ENCODE data around the gene SMG1.
A peak's percentile ranks its signal among the peaks of the same experiment; 100 is the strongest.
"Not testable (repeated sequence)": the region's sequence is repeated elsewhere in the genome, so short reads cannot be mapped to it uniquely, and the experiment has no call there.

SMG1 gene

DNA sequence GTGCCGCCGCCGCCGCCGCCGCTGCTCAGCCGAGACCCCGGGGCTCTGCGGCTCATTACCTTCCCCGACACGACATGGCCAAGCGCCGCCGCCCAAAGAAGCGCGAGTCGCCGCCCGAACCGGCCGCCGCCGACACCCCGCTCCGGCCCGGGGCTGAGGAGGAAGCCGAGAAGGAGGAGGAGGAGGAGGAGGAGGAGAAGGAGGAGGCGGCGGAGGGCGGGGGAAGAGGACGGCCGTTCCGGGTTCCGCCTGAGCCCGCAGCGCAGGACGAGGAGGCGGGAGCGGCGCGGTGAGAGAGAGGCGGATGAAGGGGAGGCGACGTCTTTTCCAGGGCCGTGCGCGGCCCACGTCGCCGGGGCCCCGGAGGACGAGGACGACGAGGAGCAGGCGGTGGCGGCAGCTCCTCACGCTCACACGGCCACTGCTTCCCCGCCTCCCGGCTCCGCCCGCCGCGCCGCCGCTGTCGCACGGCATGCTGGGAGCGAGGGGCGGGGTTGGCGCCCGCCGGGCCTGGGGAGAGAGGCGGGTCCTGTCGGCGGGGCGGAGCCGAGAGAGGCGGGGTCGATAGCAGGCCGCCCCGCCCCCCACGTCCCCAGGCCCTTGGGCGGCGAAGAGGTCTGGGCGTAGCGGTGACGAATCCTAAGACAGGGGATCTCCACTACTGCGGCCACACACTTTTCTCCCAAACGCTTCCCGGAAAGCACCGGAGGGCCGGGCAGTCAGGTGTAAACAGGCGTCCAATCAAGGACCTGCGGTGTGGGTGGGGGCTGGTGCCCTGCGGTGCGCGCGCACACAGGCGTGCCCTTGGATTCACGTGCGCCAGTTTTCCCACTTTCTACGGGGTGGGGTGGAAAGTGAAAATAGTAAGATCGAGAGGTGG is at the start of gene SMG1:
TSS of gene SMG1 (minus strand) at position 423 of the 880 bp plus-strand sequence. CDS start at position 56, 367 bp downstream.
- DNase-seq (ENCODE audit: low read depth in 2 of 2) = peak; percentile 72

DNA sequence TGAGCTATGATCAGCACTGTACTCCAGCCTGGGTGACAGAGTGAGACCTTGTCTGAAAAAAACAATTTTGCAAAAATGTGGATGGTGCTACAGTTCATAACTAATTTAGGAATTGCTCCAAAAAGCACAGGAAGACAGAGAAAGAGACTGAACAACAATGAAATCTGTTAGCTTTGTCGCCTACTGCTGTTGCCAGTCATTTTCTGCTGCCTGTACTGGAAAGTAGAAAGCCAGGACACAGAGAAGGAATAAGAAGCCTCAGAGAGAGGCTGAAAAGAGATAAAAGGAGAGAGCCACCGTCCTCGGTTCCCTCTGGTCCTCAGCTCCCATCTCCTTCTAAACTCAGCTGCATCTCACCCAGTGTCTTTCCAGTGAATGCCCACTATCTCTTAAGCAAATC is 48.9 kb upstream of the SMG1 start:
- no peak for DNase-seq (ENCODE audit: low read depth in 2 of 2)

GRCh38 chr16:18969855-18970240 is 43.6 kb upstream of the SMG1 start:
- DNase-seq (ENCODE audit: low read depth in 2 of 2) = no peak

DNA sequence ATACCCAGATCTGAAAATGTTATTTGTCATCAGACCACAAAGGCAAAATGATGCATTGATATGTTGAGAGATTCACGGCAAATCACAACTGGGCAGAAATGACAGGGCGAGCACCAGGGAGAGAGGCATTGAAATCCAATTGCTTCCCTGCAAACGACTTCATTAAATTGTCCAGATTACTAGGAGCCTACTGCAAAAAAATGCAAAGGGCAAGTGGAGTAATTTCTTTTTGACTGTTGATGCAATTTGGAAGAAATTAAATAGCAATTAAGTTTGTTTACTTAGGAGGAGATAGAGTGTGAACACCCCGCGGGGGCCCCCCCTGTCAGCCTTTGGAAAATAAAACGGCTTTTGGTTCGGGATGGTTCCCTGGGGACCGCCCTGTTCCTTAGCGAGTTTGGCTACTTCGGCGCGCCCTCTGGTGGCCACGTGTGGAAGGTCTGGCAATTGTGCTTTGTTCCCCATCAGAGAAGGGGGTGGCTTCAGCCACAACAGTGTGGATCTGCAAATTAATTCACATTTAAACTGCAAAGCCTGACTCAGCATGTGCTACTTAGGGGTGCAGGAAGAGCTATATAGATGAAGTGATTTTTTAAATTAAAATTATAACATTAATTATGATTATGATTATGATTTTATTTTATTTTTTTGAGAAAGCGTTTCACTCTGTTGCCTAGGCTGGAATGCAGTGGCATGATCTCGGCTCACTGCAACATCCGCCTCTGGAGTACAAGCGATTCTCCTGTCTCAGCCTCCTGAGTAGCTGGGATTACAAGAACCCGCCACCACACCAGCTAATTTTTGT is 43.0 kb upstream of the SMG1 start:
- DNase-seq (ENCODE audit: low read depth in 2 of 2) = peak; percentile 44 to 52

- DNase-seq (ENCODE audit: low read depth in 2 of 2) = no peak
Measured at GRCh38 chr16:18966791-18967190, 40.6 kb upstream of the SMG1 start.

DNA sequence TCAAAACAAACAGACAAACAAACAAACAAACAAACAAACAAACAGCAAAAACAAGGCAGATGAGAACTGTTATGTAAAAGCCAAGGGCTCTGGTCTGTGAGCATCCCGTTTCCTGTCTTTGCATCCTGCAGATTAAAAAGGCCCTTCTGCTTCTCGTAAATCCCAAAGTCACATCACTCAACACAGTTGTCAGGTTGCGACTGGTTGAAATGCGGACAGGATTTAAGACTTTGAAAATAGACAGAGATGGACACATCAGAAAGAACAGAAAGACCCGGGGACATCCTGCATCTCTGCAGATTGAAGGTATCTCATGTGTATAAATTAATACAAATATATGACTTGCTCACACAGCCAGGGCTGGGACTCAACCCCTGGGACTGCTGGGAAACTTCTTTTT is 39.3 kb upstream of the SMG1 start:
- no peak for DNase-seq (ENCODE audit: low read depth in 2 of 2)

DNA sequence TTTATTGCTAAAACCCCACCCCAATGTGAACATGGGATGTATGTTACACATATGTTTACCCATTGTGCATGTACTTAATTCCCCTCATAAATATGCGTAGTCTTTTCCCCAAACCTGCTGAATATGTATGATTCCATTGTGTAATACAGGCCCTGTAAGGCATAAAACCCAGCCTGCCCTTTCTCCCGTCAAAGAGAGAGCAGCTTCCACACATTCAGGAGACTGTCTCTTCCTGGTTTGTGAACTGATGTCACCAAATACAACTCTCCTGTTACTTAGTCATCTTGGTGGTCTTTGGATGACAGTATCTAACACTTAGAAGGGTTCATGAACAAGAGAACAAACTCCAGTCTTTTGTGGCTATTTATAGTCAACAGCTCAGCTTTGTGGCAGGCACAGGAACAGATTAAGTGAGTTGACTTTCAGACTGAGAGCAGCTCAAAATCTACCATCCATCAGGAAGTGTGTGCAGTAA is 32.9 kb upstream of the SMG1 start:
- DNase-seq (ENCODE audit: low read depth in 2 of 2) = no peak

DNA sequence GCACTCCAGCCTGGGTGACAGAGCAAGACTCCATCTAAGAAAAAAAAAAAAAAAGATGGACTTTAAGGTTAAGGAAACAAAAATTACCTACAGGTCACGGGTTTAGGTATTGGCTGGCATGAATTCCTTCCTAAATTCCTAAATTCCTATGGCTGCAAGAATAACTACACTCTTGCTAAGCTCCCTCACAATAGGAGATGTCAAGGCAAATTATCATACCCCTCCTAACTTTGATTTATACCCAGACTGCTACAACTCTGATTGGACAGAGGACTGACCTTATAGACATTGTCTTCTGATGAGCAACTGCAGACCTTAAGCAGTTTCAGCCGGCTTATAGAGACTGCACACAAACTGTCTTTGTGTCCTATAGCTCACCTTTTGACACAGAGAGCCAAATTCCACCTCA is 32.4 kb upstream of the SMG1 start:
- DNase-seq (ENCODE audit: low read depth in 2 of 2) = no peak

GRCh38 chr16:18956658-18957241 is 30.5 kb upstream of the SMG1 start:
- DNase-seq (ENCODE audit: low read depth in 2 of 2) = not testable (repeated sequence)

DNA sequence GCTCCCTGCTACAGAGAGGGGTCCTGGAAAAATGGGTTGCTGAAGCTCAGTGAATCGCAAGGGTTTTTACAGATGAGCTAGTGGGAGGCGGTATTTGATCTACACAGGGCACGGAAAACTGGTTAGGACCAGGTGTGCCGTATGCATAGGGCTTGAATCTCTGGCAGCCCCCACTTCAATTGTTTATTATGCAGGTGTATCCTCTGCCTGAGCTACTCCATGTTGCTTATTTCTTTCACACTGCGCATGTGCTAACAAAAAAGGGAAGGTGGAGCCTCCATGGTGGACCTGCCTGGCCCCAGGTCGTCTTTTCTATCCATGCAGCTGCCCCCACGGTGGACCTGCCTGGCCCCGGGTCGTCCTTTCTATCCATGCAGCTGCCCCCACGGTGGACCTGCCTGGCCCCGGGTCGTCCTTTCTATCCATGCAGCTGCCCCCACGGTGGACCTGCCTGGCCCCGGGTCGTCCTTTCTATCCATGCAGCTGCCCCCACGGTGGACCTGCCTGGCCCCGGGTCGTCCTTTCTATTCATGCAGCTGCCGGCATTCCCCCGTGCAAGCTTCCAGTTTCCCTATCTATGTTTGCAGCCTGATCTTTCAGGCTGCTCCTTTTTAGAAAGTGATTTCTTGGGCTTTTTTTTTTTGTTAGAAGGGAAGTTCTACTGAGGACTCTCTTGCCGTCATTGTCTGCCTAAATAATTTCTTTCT is 29.8 kb upstream of the SMG1 start:
- DNase-seq (ENCODE audit: low read depth in 2 of 2) = not testable (repeated sequence)

DNA sequence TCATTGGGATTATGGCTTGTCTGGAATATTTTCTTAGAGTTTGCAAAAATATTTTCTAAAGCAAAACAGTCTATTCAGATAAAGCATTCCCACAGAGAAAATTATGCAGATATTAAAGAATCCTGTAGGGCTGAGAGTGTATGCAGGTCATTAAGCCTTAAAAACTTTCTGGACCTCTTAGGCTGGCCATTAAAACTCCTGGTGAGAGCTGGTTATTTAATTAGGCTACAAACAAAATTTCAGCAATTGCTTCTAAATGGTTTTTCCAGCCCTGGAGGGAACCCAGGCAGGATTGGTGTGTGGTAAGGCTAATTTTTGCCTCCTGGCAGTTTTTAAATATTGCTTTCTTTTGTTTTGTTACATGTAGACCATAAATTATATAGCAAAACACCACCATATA is 27.3 kb upstream of the SMG1 start:
- DNase-seq (ENCODE audit: low read depth in 2 of 2) = no peak

DNA sequence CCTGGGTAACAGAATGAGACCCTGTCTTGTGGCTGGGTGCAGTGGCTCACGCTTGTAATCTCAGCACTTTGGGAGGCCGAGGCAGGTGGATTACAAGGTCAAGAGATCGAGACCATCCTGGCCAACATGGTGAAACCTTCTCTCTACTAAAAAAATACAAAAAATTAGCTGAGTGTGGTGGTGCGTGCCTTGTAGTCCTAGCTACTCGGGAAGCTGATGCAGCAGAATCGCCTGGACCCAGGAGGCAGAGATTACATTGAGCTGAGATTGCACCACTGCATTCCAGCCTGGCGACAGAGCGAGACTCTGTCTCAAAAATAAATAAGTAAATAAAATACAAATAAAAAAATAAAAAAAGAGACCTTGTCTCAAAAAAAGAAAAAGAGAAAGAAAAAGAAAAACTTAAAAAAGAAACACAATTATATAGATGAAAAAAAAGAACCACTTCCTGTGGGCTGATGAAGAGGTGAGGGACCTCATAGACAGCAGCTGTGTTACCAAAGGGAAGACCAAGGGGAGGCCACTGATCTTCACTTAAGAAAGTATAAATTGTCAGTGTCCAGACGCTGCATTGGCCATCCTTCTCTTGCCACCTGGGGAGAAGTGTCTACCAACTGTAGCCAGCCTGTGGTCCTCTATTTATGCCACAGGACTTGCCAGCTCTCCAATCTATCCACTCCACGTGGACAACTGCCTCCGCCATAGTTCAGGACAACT is 24.4 kb upstream of the SMG1 start:
- DNase-seq (ENCODE audit: low read depth in 2 of 2) = no peak

- DNase-seq (ENCODE audit: low read depth in 2 of 2) = no peak
Measured at GRCh38 chr16:18948372-18949020, 22.3 kb upstream of the SMG1 start.

- DNase-seq (ENCODE audit: low read depth in 2 of 2) = no peak
Measured at GRCh38 chr16:18945233-18945632, 19.0 kb upstream of the SMG1 start.

DNA sequence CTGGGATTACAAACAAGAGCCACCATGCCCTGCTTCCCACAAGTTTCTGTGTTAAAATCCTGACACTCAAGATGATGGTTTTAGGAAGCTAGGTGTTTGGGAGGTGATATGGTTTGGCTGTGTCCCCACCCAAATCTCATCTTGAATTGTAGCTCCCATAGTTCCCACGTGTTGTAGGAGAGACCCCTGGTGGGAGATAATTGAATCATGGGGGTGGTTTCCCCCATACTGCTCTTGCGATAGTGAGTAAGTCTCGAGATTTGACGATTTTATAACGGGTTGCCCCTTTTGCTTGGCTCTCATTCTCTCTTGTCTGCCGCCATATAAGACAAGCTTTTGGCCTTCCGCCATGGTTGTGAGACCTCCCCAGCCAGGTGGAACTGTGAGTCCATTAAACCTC is 17.2 kb upstream of the SMG1 start:
- DNase-seq (ENCODE audit: low read depth in 2 of 2) = no peak

DNA sequence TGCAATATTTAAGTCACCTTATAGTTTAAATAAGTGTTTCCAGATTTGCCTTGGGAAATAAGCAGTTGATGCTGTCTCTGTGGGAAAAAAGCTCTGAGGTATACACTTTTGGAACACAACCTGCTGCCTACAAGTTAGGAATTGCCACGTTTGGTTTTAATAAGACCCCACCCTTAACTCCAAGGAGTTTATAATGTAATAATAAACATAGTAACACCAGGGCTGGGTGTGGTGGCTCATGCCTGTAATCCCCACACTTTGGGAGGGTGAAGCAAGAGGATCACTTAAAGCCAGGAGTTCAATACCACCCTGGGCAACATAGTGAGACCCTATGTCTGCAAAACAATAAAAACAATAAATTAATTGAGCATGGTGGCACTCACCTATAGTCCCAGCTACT is 15.9 kb upstream of the SMG1 start:
- no peak for DNase-seq (ENCODE audit: low read depth in 2 of 2)

DNA sequence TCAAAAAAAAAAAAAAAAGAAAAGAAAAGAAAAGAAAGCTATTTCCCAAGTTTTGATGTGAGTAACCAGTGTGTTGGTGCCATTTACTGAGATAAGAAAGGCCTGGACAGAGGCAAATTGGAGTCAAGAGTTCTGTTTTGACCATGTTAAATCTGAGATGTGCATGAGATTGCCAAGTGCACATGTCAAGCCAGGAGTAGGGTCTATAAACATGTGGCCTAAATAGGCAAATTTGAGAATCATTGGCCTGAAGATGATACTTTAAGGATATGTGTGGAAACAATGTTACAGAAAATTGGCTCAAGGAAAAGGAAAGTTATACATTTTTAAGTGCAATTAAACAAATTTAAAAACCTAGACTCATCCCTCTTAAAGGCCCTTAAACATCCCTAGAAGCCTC is 15.3 kb upstream of the SMG1 start:
- no peak for DNase-seq (ENCODE audit: low read depth in 2 of 2)

- DNase-seq (ENCODE audit: low read depth in 2 of 2) = no peak
Measured at GRCh38 chr16:18938986-18939385, 12.8 kb upstream of the SMG1 start.

- no peak for DNase-seq (ENCODE audit: low read depth in 2 of 2)
Measured at GRCh38 chr16:18937390-18937789, 11.2 kb upstream of the SMG1 start.

GRCh38 chr16:18936727-18937340 is 10.6 kb upstream of the SMG1 start:
- DNase-seq (ENCODE audit: low read depth in 2 of 2) = no peak

Measured in fibroblast of skin of left quadriceps (primary cell).